MM.1S (cell line): ENCODE data around the gene TSPOAP1.

Experiments
- CTCF ChIP-seq: fragments of 300-600 bp; sonication (generic); IDR thresholded peaks from 2 replicates; pipeline ENCODE4 v1.5.1; 2016; ENCODE audit warnings: antibody characterized with exemption, low read length, mixed read lengths
- EZH2 ChIP-seq: fragments of 300-600 bp; sonication (generic); optimal IDR thresholded peaks from 2 replicates; pipeline ENCODE3; 2017; ENCODE audit warnings: low read depth, mild to moderate bottlenecking, antibody characterized with exemption, low read length, mixed read lengths

DNA sequence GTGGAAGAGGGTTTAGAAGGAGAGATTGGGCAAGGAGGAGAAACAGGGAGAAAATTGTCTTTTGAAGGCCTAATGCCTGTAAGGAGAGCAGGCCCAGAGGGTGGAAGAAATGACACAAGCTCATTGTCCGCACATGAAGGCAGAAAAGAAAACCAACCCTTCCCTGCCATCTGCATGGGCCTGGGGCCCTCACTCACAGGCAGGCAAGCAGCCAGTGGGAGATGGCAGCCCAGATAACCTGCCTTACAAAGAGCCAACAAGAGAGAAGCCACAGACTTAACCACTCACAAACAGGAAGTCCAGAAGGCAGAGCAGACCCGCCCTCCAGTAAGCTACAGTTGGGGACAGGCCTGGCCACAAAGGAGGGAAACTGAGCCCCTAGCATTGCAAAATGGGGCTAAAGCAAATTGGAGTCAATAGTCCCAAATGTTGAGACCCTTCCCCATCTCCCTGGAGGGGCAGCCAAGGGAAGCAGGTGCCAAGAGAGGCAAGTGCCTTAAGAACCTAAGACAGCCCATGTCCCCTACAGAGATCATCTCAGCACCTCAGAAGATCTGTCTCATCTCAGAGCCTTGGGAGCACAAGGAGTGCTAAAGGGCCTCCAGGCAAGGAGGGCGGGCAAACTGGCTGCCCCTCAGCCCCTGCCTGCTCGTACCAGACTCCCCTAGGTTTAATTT lies 7.3 kb upstream of the TSPOAP1 start:
- TF ChIP-seq CTCF (no peak), EZH2 (no peak)
